ENCODE measurements around the gene GALNS. TPM values are rescaled to one million over a fixed set of nuclear protein-coding genes. Genes with fewer than 3 reads are reported as not detected.

Gene GALNS
- total and polyA plus RNA-seq, 2 experiments from 2014 or later: 19.6 to 53.5 TPM

DNA sequence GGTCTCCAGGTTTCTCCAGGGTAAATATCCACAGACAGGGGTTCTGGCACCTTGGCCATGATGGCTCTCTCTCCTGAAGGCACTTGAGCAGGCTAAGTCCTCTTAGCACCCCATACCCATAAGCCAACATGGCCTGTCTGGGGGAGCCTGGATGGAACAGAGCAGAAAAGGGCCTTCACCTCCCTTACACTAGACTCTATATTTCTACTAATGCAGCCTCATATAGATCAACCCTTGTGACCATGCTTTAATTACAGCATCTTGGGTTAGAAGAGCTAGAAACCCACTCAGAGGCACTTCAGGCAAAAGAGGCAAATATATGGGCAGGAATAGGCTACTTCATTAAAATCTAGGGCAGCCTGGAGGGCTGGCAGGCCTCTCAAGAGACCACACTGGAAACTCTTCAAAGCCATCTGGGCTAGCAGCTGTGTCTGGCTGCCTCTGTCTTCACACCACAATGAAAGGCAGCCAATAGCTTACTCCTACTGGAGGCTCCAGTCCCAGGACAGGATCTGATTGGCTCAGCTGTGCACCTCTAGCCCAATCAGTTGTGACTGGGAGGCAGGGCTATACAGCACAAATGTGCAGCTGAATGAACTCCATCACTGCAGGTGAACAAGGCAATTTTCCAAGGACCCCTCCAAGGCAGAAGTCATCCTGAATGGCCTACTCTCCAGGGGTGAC lies 57.8 kb downstream of the GALNS start:
- H3K79me2 ChIP-seq: peaks cover 1% of the 10 kb centered on the region
- H3K36me3 ChIP-seq (replicated peaks; ENCODE audit: insufficient read depth, low read depth): no peaks in the 10 kb centered on the region
- H3K9me3 ChIP-seq (ENCODE audit: low read depth): no peaks in the 10 kb centered on the region
- TF ChIP-seq EZH2 (IDR thresholded peaks at IDR 0.05; ENCODE audit: borderline replicate concordance): no peak
- TF ChIP-seq, protein P1, sequence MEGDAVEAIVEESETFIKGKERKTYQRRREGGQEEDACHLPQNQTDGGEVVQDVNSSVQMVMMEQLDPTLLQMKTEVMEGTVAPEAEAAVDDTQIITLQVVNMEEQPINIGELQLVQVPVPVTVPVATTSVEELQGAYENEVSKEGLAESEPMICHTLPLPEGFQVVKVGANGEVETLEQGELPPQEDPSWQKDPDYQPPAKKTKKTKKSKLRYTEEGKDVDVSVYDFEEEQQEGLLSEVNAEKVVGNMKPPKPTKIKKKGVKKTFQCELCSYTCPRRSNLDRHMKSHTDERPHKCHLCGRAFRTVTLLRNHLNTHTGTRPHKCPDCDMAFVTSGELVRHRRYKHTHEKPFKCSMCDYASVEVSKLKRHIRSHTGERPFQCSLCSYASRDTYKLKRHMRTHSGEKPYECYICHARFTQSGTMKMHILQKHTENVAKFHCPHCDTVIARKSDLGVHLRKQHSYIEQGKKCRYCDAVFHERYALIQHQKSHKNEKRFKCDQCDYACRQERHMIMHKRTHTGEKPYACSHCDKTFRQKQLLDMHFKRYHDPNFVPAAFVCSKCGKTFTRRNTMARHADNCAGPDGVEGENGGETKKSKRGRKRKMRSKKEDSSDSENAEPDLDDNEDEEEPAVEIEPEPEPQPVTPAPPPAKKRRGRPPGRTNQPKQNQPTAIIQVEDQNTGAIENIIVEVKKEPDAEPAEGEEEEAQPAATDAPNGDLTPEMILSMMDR (IDR thresholded peaks at IDR 0.05; ENCODE audit: poor library complexity): no peak
- no peak for TF ChIP-seq EZH2phosphoT487 (IDR thresholded peaks at IDR 0.05; ENCODE audit: low read depth, severe bottlenecking, unreplicated experiment)
- no peaks in the 10 kb centered on the region for H4K20me1 ChIP-seq (ENCODE audit: insufficient read depth, poor library complexity, severe bottlenecking)
- peaks cover under 1% of the 10 kb centered on the region for H3K4me1 ChIP-seq (ENCODE audit: insufficient read depth)
- no peak overlapping the region for H2AFZ ChIP-seq
- H3K4me2 ChIP-seq: no peak overlapping the region
- no peak for DNase-seq (ENCODE audit: low spot score)
- H3K27me3 ChIP-seq: no peaks in the 10 kb centered on the region
- no peak overlapping the region for H3K27ac ChIP-seq
- no peak overlapping the region for H3K4me3 ChIP-seq
- no peaks in the 10 kb centered on the region for H3K9me2 ChIP-seq (replicated peaks; ENCODE audit: insufficient read depth)

DNA sequence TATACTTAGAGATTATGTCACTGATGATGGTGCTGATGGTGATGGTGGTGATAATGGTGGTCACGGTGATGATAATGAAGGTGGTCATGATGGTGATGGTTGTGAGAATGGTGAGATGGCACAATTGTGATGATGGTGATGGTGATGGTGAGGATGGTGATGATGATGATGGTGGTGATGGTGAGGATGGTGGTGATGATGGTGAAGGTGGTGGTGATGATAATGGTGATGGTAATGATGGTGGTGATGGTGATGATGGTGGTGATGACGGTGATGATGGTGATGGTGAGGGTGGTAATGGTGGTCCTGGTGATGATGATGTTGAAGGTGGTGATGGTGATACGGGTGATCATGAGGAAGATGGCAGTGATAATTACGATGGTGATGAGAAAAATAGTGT lies 58.7 kb downstream of the GALNS start:
- 83% methylated on average over 4 of the region's 4 CpGs for WGBS (ENCODE audit: low lambda C conversion rate, missing lambda C conversion rate)
- H2AFZ ChIP-seq: no peak overlapping the region
- no peak overlapping the region for H3K4me3 ChIP-seq
- no peak overlapping the region for H3K27ac ChIP-seq
- H3K79me2 ChIP-seq: no peaks in the 10 kb centered on the region
- TF ChIP-seq EZH2 (IDR thresholded peaks at IDR 0.05; ENCODE audit: borderline replicate concordance): no peak
- TF ChIP-seq, protein P1 (IDR thresholded peaks at IDR 0.05; ENCODE audit: poor library complexity): no peak
- no peak for TF ChIP-seq EZH2phosphoT487 (IDR thresholded peaks at IDR 0.05; ENCODE audit: low read depth, severe bottlenecking, unreplicated experiment)
- H3K9me2 ChIP-seq (replicated peaks; ENCODE audit: insufficient read depth): no peaks in the 10 kb centered on the region
- H3K27me3 ChIP-seq: no peaks in the 10 kb centered on the region
- H3K9me3 ChIP-seq (ENCODE audit: low read depth): no peaks in the 10 kb centered on the region
- no peaks in the 10 kb centered on the region for H3K4me1 ChIP-seq (ENCODE audit: insufficient read depth)
- no peak overlapping the region for H3K4me2 ChIP-seq
- H3K36me3 ChIP-seq (replicated peaks; ENCODE audit: insufficient read depth, low read depth): no peaks in the 10 kb centered on the region
- DNase-seq (ENCODE audit: low spot score): no peak
- no peaks in the 10 kb centered on the region for H4K20me1 ChIP-seq (ENCODE audit: insufficient read depth, poor library complexity, severe bottlenecking)

DNA sequence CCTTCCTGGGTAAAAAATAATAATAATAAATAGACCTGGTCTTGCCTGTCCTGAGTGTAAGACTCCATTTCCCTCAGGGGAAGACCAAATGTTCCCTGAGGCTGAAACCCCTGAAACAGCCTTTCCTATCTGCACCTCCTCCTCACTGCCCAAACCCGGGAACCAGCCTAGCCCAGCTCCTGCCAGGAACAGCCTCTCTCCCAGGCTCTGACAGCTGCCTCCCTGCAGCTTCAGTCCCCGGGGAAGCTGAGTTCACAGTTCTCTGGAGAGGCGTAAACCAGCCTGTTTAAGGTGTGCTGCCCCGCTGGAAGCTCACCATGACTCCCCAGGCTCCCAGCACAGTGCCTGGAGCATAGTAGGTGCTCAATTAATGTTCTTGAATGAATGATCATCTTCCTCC lies 60.5 kb downstream of the GALNS start:
- Histone ChIP-seq H3K4me3 (no peak overlapping the region), H3K4me1 (ENCODE audit: insufficient read depth) (no peaks in the 10 kb centered on the region), H4K20me1 (ENCODE audit: insufficient read depth, poor library complexity, severe bottlenecking) (no peaks in the 10 kb centered on the region), H3K27ac (no peak overlapping the region), H2AFZ (no peak overlapping the region), H3K9me3 (ENCODE audit: low read depth) (no peaks in the 10 kb centered on the region), H3K79me2 (no peaks in the 10 kb centered on the region), H3K27me3 (no peaks in the 10 kb centered on the region), H3K9me2 (replicated peaks; ENCODE audit: insufficient read depth) (no peaks in the 10 kb centered on the region), H3K4me2 (no peak overlapping the region), H3K36me3 (replicated peaks; ENCODE audit: insufficient read depth, low read depth) (no peaks in the 10 kb centered on the region)
- WGBS (ENCODE audit: low lambda C conversion rate, missing lambda C conversion rate): 77% methylated on average over 4 of the region's 4 CpGs
- TF ChIP-seq EZH2 (IDR thresholded peaks at IDR 0.05; ENCODE audit: borderline replicate concordance) (no peak), EZH2phosphoT487 (IDR thresholded peaks at IDR 0.05; ENCODE audit: low read depth, severe bottlenecking, unreplicated experiment) (no peak)
- TF ChIP-seq, protein P1 (IDR thresholded peaks at IDR 0.05; ENCODE audit: poor library complexity): no peak
- no peak for DNase-seq (ENCODE audit: low spot score)
